ENCODE results near the gene PRMT9.

- no peak for TF ChIP-seq CTCF (IDR thresholded peaks at IDR 0.05)
- TF ChIP-seq POLR2A (IDR thresholded peaks at IDR 0.05), result no peak
Measured at GRCh38 chr4:147628415-147628814, 55.5 kb downstream of the PRMT9 start.
